HG02588 (cell line): ENCODE data around the gene MTHFD2.
"Not testable (repeated sequence)": the region's sequence is repeated elsewhere in the genome, so short reads cannot be mapped to it uniquely, and the experiment has no call there.

Source experiments
- ATAC-seq: cut with Tn5 transposase; IDR thresholded peaks from one replicate; pipeline ENCODE4 v1.9.1; 2021; ENCODE audit warnings: mild to moderate bottlenecking, moderate library complexity; ENCODE audit not compliant: unreplicated experiment

MTHFD2 gene

GRCh38 chr2:74226648-74227213, 28.3 kb downstream of the MTHFD2 start:
- no peak for ATAC-seq

- no peak for ATAC-seq
Observed at GRCh38 chr2:74227646-74228045, 29.2 kb downstream of the MTHFD2 start.

- no peak for ATAC-seq
Observed at GRCh38 chr2:74228772-74229171, 30.4 kb downstream of the MTHFD2 start.

- ATAC-seq = not testable (repeated sequence)
Observed at GRCh38 chr2:74229865-74230264, 31.4 kb downstream of the MTHFD2 start.

GRCh38 chr2:74232426-74232825, 34.0 kb downstream of the MTHFD2 start:
- no peak for ATAC-seq

- ATAC-seq = no peak
Observed at GRCh38 chr2:74233648-74234047, 35.2 kb downstream of the MTHFD2 start.

GRCh38 chr2:74235041-74235440, 36.6 kb downstream of the MTHFD2 start:
- no peak for ATAC-seq

GRCh38 chr2:74238879-74239278, 40.5 kb downstream of the MTHFD2 start:
- no peak for ATAC-seq

- no peak for ATAC-seq
Observed at GRCh38 chr2:74239346-74239745, 40.9 kb downstream of the MTHFD2 start.

GRCh38 chr2:74242354-74243071, 44.1 kb downstream of the MTHFD2 start:
- ATAC-seq = no peak

GRCh38 chr2:74244286-74244685, 45.9 kb downstream of the MTHFD2 start:
- ATAC-seq = no peak

GRCh38 chr2:74246496-74247195, 48.2 kb downstream of the MTHFD2 start:
- ATAC-seq = no peak

- no peak for ATAC-seq
Observed at GRCh38 chr2:74249406-74250122, 51.1 kb downstream of the MTHFD2 start.

- no peak for ATAC-seq
Observed at GRCh38 chr2:74250189-74250631, 51.8 kb downstream of the MTHFD2 start.

GRCh38 chr2:74252036-74252435, 53.6 kb downstream of the MTHFD2 start:
- ATAC-seq = no peak

GRCh38 chr2:74252862-74253261, 54.4 kb downstream of the MTHFD2 start:
- ATAC-seq = no peak

- ATAC-seq = no peak
Observed at GRCh38 chr2:74253306-74253970, 55.0 kb downstream of the MTHFD2 start.

- ATAC-seq = no peak
Observed at GRCh38 chr2:74253971-74254310, 55.5 kb downstream of the MTHFD2 start.

- no peak for ATAC-seq
Observed at GRCh38 chr2:74255660-74256213, 57.3 kb downstream of the MTHFD2 start.

- no peak for ATAC-seq
Observed at GRCh38 chr2:74259191-74259590, 60.8 kb downstream of the MTHFD2 start.

- ATAC-seq = no peak
Observed at GRCh38 chr2:74259733-74260132, 61.3 kb downstream of the MTHFD2 start.
